GM21529 (cell line): ENCODE results near the gene MGAT4C.
"Not testable (repeated sequence)": the region's sequence is repeated elsewhere in the genome, so short reads cannot be mapped to it uniquely, and the experiment has no call there.

Source experiments
- ATAC-seq: cut with Tn5 transposase; IDR thresholded peaks from one replicate; pipeline ENCODE4 v1.9.1; 2021; ENCODE audit not compliant: unreplicated experiment

The MGAT4C gene

GRCh38 chr12:86256163-86256562 lies at the start of gene MGAT4C:
Gene MGAT4C, minus strand, starts transcription at chr12:86256391.
- no peak for ATAC-seq

DNA sequence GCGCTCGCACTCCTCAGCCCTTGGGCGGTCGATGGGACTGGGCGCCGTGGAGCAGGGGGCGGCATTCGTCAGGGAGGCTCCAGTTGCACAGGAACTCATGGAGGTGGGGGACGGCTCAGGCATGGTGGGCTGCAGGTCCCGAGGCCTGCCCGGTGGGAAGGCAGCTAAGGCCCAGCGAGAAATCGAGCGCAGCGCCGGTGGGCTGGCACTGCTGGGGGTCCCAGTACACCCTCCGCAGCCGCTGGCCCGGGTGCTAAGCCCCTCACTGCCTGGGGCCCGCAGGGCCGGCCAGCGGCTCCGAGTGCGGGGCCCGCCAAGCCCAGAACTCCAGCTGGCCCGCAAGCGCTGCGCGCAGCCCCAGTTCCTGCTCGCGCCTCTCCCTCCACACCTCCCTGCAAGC lies 40.2 kb upstream of the MGAT4C start:
- ATAC-seq, result not testable (repeated sequence)

DNA sequence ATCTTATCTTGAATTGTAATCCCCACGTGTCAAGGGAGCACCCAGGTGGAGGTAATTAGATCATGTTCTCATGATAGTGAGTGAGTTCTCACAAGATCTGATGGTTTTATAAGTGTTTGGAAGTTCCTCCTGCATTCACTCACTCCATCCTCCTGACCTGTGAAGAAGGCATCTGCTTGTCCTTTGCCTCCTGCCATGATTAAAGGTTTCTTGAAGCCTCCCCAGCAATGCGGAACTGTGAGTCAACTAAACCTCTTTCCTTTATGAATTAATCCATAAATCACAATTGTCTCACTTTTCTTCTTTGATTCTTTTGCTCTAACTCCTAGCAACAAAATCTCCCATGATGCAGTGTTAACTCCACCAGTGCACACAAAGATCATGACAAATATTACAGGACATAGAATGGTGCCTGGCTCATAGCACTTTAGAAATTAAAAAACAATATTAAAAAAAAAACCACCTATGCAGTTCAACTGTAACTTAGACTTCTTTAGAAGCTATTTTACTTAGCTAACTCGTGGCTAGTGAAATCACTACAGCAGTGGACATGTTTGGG lies 37.6 kb upstream of the MGAT4C start:
- ATAC-seq, result no peak

GRCh38 chr12:86292480-86292879 lies 36.3 kb upstream of the MGAT4C start:
- no peak for ATAC-seq

DNA sequence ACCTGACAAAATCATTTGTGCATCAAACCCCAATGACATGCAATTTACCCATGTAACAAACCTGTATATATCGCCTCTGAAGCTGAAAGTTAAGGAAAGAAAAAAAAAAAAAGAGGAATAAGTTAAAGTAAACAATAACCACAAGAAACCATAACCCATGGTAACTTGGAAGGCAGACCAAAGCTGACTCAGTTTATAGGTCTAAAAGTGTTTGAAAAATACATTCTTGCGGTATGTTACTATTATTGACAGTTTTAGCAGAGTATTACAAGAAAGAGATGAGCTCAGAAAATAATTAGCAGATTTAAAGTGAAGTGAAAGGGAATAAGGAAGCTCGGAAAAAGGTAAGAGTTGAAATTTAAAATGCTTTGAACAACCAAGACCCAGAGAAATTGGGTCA lies 34.4 kb upstream of the MGAT4C start:
- no peak for ATAC-seq

DNA sequence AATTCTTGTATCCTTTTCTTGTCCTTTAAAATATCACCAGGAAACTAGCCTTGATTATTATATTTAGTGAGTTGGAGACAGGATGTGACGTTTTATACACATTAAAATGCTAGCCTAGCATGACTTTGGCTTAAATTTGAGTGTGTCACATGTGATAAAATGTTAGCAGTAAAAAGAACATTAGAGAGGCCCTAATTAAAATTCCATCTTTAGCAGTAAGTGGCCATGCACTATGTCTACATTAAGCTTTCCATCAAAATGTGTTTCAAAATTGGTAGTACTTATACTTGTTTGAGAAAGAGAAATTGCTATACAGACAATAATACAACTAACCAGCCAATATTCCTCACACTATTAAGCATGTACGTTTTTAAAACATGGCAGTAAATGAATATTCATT lies 29.9 kb upstream of the MGAT4C start:
- no peak for ATAC-seq

GRCh38 chr12:86283620-86284019 lies 27.4 kb upstream of the MGAT4C start:
- ATAC-seq, result no peak

DNA sequence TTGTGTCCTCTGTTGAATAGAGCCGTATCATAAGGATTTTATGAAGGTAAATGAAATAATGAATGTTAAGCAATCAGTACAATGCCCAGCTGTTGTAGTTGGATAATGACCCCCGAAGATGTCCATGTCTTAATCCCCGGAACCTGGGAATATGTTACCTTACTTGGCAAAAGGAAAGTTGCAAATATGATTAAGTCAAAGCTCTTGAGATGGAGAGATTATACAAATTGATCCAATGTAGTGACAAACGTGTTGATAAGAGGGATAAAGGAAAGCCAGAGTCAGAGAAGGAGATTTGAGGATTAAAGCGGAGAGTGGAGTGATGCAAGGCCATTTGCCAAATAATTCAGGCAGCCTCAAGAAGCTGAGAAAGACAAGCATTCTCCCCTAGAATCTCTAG lies 19.2 kb upstream of the MGAT4C start:
- no peak for ATAC-seq

GRCh38 chr12:86265329-86265695 lies 9.1 kb upstream of the MGAT4C start:
- no peak for ATAC-seq

DNA sequence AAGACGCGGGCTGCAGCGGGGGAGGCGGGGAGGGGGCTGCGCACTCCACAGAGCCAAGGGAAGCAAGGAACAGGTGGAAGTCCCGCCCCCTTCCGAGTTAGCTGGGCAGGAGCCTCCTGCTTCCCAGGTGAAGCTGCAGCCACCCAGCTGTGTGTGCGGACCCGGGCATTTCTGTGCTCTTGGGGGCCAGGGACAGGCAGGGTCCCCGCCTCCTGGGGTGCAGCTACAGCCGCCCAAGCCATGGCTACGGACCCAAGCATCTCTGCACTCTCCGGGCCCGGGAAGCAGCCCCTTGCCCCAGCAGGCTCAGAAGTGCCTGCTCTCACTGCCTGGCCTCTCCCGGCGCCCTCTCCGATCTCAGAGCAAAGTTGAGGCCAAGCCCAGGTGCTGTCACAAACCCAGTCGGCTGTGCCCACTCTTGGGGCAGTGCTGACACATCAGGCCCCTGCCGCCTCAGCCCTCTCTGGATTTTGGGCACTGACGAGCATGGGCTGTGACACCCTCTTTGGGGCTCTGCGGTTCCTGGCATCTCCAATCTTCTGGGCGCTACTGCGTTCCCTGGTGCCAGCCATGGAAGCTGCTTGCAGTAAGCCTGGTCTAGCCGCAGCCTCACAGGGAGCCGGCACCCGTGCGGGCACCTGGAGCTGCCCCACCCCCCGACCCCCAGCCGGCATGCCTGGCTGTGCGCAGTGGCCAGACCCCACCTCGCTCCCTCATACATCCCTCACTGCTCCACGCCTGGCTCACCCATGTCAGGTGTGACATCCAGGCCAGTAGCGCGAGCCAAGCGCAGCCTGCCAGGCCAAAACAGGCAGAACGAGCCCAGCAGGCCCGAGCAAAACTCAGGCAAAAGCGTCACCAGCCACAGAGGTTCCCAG lies 8.5 kb upstream of the MGAT4C start:
- no peak for ATAC-seq

GRCh38 chr12:86261578-86261977 lies 5.4 kb upstream of the MGAT4C start:
- no peak for ATAC-seq

DNA sequence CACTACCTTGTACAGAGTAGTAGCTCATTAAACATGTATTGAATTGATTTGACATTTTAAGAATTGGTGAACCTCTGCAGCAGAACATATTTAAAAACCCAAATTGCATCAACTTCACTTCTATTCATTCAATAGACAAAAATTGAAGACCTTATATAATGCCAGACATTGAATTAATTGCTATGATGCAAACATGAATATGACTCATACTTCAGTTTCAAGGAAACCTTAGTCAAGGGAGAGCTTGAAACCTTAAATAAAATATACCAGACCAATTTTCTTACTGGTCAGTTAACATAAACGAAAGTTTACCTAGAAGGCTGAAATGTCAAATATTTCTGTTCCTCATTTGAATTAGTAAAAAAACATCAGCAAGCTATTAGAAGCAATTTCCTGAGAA lies 5.0 kb upstream of the MGAT4C start:
- ATAC-seq, result no peak

- ATAC-seq, result no peak
Measured at GRCh38 chr12:86260183-86260582, 4.0 kb upstream of the MGAT4C start.

DNA sequence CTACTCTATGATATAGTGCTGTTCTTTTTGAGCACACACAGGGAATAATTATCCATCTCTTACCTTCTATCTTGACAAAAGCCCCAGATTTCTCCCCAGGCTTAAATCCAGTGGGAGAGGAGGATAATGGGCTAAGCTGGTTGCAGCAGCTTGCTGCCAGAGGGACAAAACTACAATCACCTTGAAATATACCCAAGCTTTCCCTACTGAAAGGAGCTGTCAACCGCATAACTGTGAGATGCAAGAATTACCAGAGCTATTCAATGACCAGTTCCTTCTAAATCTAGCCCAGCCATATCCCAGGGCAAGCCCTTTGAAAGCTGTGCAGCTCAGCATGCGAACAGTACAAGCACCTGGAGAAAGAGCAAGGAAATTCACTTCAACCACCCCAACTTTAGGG lies 943 bp upstream of the MGAT4C start:
- ATAC-seq, result no peak

GRCh38 chr12:86254399-86255107 lies 1.6 kb downstream of the MGAT4C start:
- ATAC-seq, result no peak

GRCh38 chr12:86249851-86250250 lies 6.3 kb downstream of the MGAT4C start:
- no peak for ATAC-seq

- no peak for ATAC-seq
Measured at GRCh38 chr12:86249276-86249675, 6.9 kb downstream of the MGAT4C start.

- no peak for ATAC-seq
Measured at GRCh38 chr12:86247871-86248270, 8.3 kb downstream of the MGAT4C start.

DNA sequence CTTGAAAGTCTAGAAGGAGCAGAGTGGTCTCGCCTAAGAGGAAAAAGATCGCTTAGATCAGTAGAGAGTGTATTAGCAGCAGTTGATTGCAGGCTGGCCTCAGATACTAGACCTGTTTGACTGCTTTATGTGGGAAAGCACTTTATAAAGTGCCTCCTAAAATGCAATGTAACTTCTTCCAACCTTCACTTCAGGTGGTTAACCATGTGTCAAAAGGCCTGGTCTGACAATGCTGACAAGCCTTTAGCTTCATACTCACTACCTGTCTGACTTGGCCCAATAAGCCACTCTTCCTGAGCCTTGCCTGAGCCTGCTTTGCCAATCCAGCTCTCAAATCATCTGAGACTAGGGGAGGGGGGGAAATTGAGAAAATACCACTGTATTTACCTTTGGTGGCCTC lies 14.6 kb downstream of the MGAT4C start:
- no peak for ATAC-seq

GRCh38 chr12:86234316-86234855 lies 21.8 kb downstream of the MGAT4C start:
- ATAC-seq, result no peak

GRCh38 chr12:86233126-86233525 lies 23.1 kb downstream of the MGAT4C start:
- ATAC-seq, result no peak
